ENCODE measurements around the gene OXT. TPM values are rescaled to one million over a fixed set of nuclear protein-coding genes. Genes with fewer than 3 reads are reported as not detected.

Gene OXT
- total and polyA plus RNA-seq, 2 of the 8 experiments (the other 6 are each of a cell fraction or from before 2014, with no cell fraction given) = not detected

GRCh38 chr20:3106658-3107463 is 35.4 kb downstream of the OXT start:
- TF ChIP-seq GTF2F1 (IDR thresholded peaks at IDR 0.05; ENCODE audit: borderline replicate concordance, low read depth, low read length) = no peak
- 0 out of 2 replicates have a peak, but pooled peaks have one; percentile 16 for TF ChIP-seq YY1 (IDR thresholded peaks at IDR 0.05; ENCODE audit: low read depth, low read length)
- no peak for TF ChIP-seq TAF7 (optimal IDR thresholded peaks at IDR 0.05; ENCODE audit: borderline replicate concordance, low read depth, low read length)
- no peak for TF ChIP-seq RFX5 (IDR thresholded peaks at IDR 0.05; ENCODE audit: borderline replicate concordance, low read depth, low read length)
- TF ChIP-seq NRF1 (IDR thresholded peaks at IDR 0.05; ENCODE audit: low read depth, low read length) = no peak
- DNase-seq (ENCODE audit: low read depth in 1 of 2, low spot score in 2 of 2) = no peak
- Histone ChIP-seq H4K91ac (replicated peaks; ENCODE audit: insufficient read length, low read length) (no peak overlapping the region), H3K36me3 (ENCODE audit: control insufficient read depth in 2 of 4, insufficient read depth in 4 of 4, low read length in 3 of 4) (no peaks in the 10 kb centered on the region), H2AK5ac (ENCODE audit: low read depth, low read length) (no peak overlapping the region), H4K8ac (ENCODE audit: extremely low read depth, insufficient read depth, low read length) (no peak overlapping the region), H3K4me3 (ENCODE audit: extremely low read depth in 1 of 4, insufficient read depth in 2 of 4, low read depth in 3 of 4, low read length in 4 of 4) (no peak overlapping the region), H3K27ac (ENCODE audit: low read depth, low read length) (no peak overlapping the region; the same call in 1 of the 2 replicates), H3K4me2 (ENCODE audit: insufficient read depth in 1 of 2, low read depth in 2 of 2, low read length in 2 of 2) (no peak overlapping the region; a peak in 1 of 4 replicates), H3K27me3 (replicated peaks in 1 of 4; ENCODE audit: control insufficient read depth in 3 of 4, extremely low read depth in 1 of 4, insufficient read depth in 3 of 4, low read length in 3 of 4) (no peaks in the 10 kb centered on the region), H3K4ac (replicated peaks; ENCODE audit: insufficient read length, low read depth, low read length) (no peak overlapping the region), H3K9me3 (ENCODE audit: insufficient read depth in 2 of 2, low read depth in 1 of 2, low read length in 1 of 2) (no peaks in the 10 kb centered on the region), H3K23me2 (ENCODE audit: low read depth, low read length) (no peaks in the 10 kb centered on the region), H3K79me1 (ENCODE audit: low read depth, low read length) (no peaks in the 10 kb centered on the region), H2BK20ac (ENCODE audit: low read length) (no peak overlapping the region), H3K23ac (ENCODE audit: insufficient read length) (no peak overlapping the region), H4K5ac (ENCODE audit: insufficient read length, low read depth, low read length) (no peak overlapping the region), H2BK120ac (replicated peaks; ENCODE audit: low read depth, low read length) (no peak overlapping the region), H2BK12ac (ENCODE audit: low read depth, low read length) (0 out of 2 replicates have a peak overlapping the region, but pooled peaks have one; percentile 50), H4K20me1 (replicated peaks in 1 of 2; ENCODE audit: control insufficient read depth in 1 of 2, insufficient read depth in 2 of 2, low read length in 2 of 2) (no peaks in the 10 kb centered on the region), H3K18ac (ENCODE audit: extremely low read depth, low read length) (peak overlapping the region; percentile 19), H2AFZ (ENCODE audit: low read length) (no peak overlapping the region), H3K79me2 (ENCODE audit: control insufficient read depth in 1 of 2, insufficient read depth in 2 of 2, low read length in 2 of 2) (no peaks in the 10 kb centered on the region), H3K14ac (ENCODE audit: insufficient read length) (peak overlapping the region; percentile 29), H3K56ac (replicated peaks; ENCODE audit: insufficient read length, low read depth, low read length) (no peak overlapping the region), H3K9ac (replicated peaks in 1 of 4; ENCODE audit: extremely low read depth in 1 of 4, low read depth in 3 of 4, low read length in 3 of 4) (no peak overlapping the region), H2BK5ac (ENCODE audit: low read depth, low read length) (peak overlapping the region; percentile 44; the same call in 1 of the 2 replicates), H2BK15ac (ENCODE audit: low read length) (no peak overlapping the region), H3K4me1 (replicated peaks in 1 of 4; ENCODE audit: control insufficient read depth in 3 of 4, insufficient read depth in 4 of 4, low read length in 3 of 4) (peaks cover 0 to 9% (median under 1%) of the 10 kb centered on the region in 4 experiments; a peak in 3 of 7 replicates)
- ChIA-PET CTCF (ENCODE audit: partially characterized antibody) (interaction anchor here (4.9 to 5.0 kb wide), 2 partner anchors 8 to 13 kb away, joined by 48 to 60 read pairs; no protein-coding TSS in a partner anchor), POLR2A (ENCODE audit: partially characterized antibody) (interaction anchor here (0.9 to 1.5 kb wide), 3 partner anchors 13 to 34 kb away, joined by 3 to 5 read pairs (median 3); no protein-coding TSS in a partner anchor)
- 82% methylated on average over 14 of the region's 14 CpGs; no CpG with 5 or more reads in 1 of the 2 experiments for WGBS, 2 experiments (ENCODE audit: extremely low coverage in 1 of 2, insufficient coverage in 1 of 2, insufficient read length in 1 of 2, insufficient replicate concordance in 2 of 2, low coverage in 1 of 2, low lambda C conversion rate in 2 of 2, missing lambda C conversion rate in 1 of 2)
- no peak for FAIRE-seq

All from H1 (cell line).